Neutrophil (primary cell): ENCODE data around the gene CACNA1I.

Source experiments
- H3K27ac ChIP-seq: fragments of 200-600 bp; sonication (generic); 2 replicates; pipeline ENCODE4 v1.5.1; 2016; ENCODE audit warnings: mild to moderate bottlenecking, moderate library complexity
- H3K27me3 ChIP-seq: fragments of 200-600 bp; sonication (generic); 2 replicates; pipeline ENCODE4 v1.6.0; 2016; ENCODE audit warnings: mild to moderate bottlenecking
- H3K36me3 ChIP-seq: fragments of 200-600 bp; sonication (generic); 2 replicates; pipeline ENCODE4 v1.5.1; 2017
- H3K4me1 ChIP-seq, 2 experiments: fragments of 200-600 bp in 1 of 2; sonication (generic) in 1 of 2; 1 replicate in 1 of 2; 2 replicates in 1 of 2; pipeline versions ENCODE4 v1.5.1 to v1.6.1; 2013 to 2016; ENCODE audit warnings: low read depth in 1 of 2, low read length in 1 of 2, mild to moderate bottlenecking in 1 of 2, moderate library complexity in 1 of 2; ENCODE audit not compliant: control insufficient read depth in 1 of 2, insufficient read depth in 1 of 2
- H3K4me3 ChIP-seq, 2 experiments: fragments of 200-600 bp in 1 of 2; sonication (generic) in 1 of 2; 1 replicate in 1 of 2; 2 replicates in 1 of 2; pipeline ENCODE4 v1.5.1; 2013 to 2016; ENCODE audit warnings: low read depth in 1 of 2, low read length in 1 of 2, mild to moderate bottlenecking in 1 of 2, moderate library complexity in 1 of 2
- H3K9me3 ChIP-seq: fragments of 200-600 bp; sonication (generic); 2 replicates; pipeline ENCODE4 v1.5.1; 2016
- TF ChIP-seq, protein P1 (sequence below): fragments of 200-600 bp; sonication (generic); IDR thresholded peaks from 2 replicates; pipeline ENCODE4 v1.5.1; 2016; ENCODE audit warnings: antibody characterized with exemption

Gene CACNA1I

DNA sequence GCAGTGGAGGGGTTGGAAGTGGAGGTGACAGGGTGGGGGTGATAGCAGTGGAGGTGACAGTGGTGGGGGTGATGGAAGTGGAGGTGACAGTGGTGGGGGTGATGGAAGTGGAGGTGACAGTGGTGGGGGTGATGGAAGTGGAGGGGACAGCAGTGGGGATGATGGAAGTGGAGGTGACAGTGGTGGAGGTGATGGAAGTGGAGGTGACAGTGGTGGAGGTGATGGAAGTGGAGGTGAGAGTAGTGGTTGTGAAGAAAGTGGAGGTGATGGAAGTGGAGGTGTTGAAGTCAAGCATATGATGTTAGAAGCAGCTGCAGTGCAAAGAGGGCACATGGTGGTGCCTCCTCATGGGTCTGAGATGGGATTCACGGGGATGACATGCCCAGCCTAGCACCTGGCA is 141.5 kb downstream of the CACNA1I start:
- Histone ChIP-seq H3K4me1 (no peaks in the 10 kb centered on the region), H3K9me3 (no peaks in the 10 kb centered on the region), H3K36me3 (no peaks in the 10 kb centered on the region), H3K27me3 (peaks cover 24% of the 10 kb centered on the region), H3K27ac (no peak overlapping the region), H3K4me3 (no peak overlapping the region)
- TF ChIP-seq, protein P1, sequence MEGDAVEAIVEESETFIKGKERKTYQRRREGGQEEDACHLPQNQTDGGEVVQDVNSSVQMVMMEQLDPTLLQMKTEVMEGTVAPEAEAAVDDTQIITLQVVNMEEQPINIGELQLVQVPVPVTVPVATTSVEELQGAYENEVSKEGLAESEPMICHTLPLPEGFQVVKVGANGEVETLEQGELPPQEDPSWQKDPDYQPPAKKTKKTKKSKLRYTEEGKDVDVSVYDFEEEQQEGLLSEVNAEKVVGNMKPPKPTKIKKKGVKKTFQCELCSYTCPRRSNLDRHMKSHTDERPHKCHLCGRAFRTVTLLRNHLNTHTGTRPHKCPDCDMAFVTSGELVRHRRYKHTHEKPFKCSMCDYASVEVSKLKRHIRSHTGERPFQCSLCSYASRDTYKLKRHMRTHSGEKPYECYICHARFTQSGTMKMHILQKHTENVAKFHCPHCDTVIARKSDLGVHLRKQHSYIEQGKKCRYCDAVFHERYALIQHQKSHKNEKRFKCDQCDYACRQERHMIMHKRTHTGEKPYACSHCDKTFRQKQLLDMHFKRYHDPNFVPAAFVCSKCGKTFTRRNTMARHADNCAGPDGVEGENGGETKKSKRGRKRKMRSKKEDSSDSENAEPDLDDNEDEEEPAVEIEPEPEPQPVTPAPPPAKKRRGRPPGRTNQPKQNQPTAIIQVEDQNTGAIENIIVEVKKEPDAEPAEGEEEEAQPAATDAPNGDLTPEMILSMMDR, result no peak

DNA sequence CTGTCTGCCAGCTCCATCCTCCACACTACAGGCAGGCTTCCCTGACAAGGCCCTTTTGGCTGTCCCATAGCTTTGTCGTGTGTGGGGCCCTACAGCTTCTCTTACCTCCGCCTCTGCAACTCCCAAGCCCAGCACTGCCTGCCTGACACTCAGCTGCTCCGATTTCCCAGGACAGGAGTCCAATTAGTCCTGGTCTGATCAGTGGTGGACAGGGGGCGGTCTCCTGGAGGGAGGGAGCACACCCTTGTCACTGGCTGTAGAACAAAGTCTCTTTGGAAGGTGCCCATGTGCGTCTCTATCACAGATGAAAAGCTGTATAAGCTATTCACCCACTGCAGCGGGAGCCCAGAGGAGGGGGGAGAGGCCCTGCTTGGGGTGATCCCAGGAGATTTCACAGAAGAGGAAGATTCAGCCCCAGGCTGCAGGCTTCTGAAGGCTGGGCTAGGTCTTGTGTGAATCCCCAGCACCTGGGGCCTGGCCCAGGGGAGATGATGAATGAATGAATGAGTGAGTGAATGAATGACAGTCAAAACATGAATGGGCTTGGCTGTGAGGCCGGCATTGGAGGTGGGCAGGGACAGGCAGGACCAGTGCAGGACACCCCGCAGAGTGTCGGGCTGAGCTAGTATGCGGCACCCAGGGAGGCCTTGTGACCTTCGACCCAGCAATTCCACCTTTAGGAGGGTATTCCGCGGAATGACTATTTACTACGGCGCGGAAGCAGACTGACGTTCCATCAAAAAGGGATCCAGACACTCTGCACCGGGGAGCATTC is 142.4 kb downstream of the CACNA1I start:
- Histone ChIP-seq H3K4me3 (no peak overlapping the region), H3K36me3 (no peaks in the 10 kb centered on the region), H3K27ac (no peak overlapping the region), H3K4me1 (no peaks in the 10 kb centered on the region), H3K27me3 (peaks cover 24% of the 10 kb centered on the region), H3K9me3 (no peaks in the 10 kb centered on the region)
- TF ChIP-seq, protein P1, result no peak

DNA sequence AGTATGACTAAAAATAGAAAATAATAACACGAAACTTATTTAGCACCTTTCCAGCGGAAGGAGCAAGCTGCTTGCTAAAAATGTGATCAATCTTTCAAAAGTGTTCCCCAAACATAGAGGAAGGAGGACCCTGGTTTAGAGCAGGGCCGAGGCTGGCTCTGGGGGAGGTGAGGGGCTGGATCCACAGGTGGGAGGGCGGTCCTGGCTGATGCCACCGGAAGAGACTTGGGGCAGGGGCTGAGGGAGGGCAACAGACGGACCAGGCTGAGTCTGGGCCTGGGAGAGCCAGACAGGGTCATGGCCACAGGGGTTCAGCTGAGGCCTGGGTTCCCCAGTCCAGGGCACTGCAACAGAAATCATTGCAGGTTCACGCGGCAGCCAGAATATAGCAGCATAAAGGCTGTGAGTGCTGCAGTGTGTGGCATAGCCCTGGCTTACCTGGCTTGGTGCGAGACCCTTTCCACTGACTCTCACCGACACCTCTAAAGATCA is 143.3 kb downstream of the CACNA1I start:
- Histone ChIP-seq H3K9me3 (no peaks in the 10 kb centered on the region), H3K36me3 (no peaks in the 10 kb centered on the region), H3K4me3 (no peak overlapping the region), H3K27ac (no peak overlapping the region), H3K4me1 (no peaks in the 10 kb centered on the region), H3K27me3 (peaks cover 24% of the 10 kb centered on the region)
- TF ChIP-seq, protein P1, result no peak

DNA sequence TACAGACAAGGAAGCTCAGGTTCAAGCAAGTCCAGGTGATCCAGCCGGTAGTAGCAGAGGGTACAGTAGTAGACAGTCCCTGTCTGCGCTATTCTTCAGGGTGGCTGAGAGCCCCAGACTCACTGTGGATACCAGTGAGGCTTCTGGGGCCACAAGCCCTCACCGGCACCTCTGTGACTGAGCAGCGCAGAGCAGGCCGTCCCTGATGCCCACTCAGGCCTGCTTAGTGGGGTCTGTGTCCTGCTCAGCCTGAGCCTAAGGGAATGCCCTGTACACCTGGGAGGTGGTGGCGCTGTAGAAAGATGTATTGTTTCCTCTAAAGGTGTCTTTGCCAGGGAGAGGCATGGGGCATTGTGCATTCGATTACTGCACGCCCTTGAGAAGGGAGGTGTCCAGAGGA is 143.8 kb downstream of the CACNA1I start:
- H3K36me3 ChIP-seq, result no peaks in the 10 kb centered on the region
- H3K27ac ChIP-seq, result no peak overlapping the region
- no peaks in the 10 kb centered on the region for H3K9me3 ChIP-seq
- H3K27me3 ChIP-seq, result peaks cover 25% of the 10 kb centered on the region
- TF ChIP-seq, protein P1, result no peak
- H3K4me1 ChIP-seq, result no peaks in the 10 kb centered on the region
- H3K4me3 ChIP-seq, result no peak overlapping the region

- TF ChIP-seq, protein P1, result no peak
- Histone ChIP-seq H3K36me3 (no peaks in the 10 kb centered on the region), H3K27me3 (peaks cover 29% of the 10 kb centered on the region), H3K4me3 (no peak overlapping the region), H3K27ac (no peak overlapping the region), H3K9me3 (no peaks in the 10 kb centered on the region), H3K4me1 (no peaks in the 10 kb centered on the region)
Observed at GRCh38 chr22:39715778-39716495, 145.4 kb downstream of the CACNA1I start.
